B cell (primary cell): Measurements from ENCODE around the gene A1BG.

Experiments used
- CTCF ChIP-seq: fragments of 200-600 bp; IDR thresholded peaks from one replicate; pipeline ENCODE4 v1.8.0; 2022; ENCODE audit warnings: antibody characterized with exemption, mild to moderate bottlenecking
- EZH2 ChIP-seq: IDR thresholded peaks from 2 replicates; pipeline ENCODE4 v1.6.1; 2012; ENCODE audit warnings: borderline replicate concordance, low read depth, mild to moderate bottlenecking, moderate library complexity, low read length; ENCODE audit not compliant: insufficient read depth, poor library complexity, severe bottlenecking

- no peak for TF ChIP-seq CTCF
- no peak for TF ChIP-seq EZH2
These were observed 32.7 kb upstream of the A1BG start for GRCh38 chr19:58385891-58386575.
